NCI-H2029 (cell line): ENCODE measurements around the gene ZNF571.

Experiments used
- DNase-seq: peaks from one replicate; lab custom pipeline; 2025; lab: John Stamatoyannopoulos, UW

Gene ZNF571

DNA sequence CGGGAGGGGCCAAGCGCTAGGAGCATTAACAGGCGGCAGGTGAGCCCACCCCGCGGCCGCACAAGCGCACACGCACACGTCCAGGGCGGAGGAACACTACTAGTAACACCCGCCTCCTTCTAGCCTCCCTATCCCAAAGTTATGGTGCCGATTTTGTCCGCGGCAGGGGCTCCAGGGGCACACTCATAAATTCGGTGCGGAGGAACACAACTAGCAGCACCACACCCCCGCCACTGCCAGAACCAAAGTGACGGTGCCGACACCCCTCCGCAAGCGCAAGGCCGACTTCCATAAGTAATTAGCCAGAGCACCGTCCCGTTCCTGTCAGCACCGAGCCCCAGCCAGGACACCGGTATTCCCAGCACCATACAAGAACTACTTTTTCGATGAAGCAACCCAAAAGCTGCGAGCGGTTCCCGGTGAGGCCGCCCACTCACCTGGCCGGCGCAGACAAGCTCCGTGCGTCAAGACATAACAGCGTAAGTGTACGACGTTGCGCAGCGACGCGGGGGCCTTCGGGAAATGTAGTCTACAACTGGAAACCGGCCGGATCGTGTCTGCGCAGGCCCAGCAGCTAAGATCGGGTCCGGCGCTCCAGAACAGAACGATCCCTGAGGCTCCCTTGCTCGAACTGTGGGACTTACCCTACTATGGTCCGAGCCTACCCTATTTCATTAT, at the start of gene ZNF571, which contains the start of gene ZNF540:
ZNF571 (minus strand) TSS at position 489 of the 678 bp plus-strand sequence. CDS start 8,116 bp downstream, outside the sequence.
ZNF540 (plus strand) TSS at position 573 of the 678 bp plus-strand sequence. CDS start 3,572 bp downstream, outside the sequence.
- peak; percentile 97 for DNase-seq

GRCh38 chr19:37635076-37636056, 40.8 kb upstream of the ZNF571 start:
- DNase-seq, result no peak

- DNase-seq, result peak; percentile 43
These were observed 390 bp upstream of the ZNF571 start for GRCh38 chr19:37594982-37595382.

DNA sequence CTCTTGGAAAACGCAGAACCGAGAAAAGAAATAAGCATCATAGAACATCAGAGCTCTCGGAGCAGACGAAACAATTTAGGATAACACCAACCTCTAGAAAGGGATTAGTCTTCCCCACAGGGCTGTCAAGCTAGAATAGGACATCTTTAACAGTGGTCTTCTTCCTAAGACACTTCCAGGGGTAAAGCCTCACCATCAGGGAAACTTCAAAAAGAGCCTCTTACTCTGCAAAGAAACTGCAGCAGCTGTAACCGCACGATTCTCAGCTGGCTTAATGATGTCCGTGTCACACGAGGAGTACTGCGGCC, 642 bp downstream of the ZNF571 start:
- no peak for DNase-seq

GRCh38 chr19:37583340-37583739, 11.3 kb downstream of the ZNF571 start:
- DNase-seq, result no peak

DNA sequence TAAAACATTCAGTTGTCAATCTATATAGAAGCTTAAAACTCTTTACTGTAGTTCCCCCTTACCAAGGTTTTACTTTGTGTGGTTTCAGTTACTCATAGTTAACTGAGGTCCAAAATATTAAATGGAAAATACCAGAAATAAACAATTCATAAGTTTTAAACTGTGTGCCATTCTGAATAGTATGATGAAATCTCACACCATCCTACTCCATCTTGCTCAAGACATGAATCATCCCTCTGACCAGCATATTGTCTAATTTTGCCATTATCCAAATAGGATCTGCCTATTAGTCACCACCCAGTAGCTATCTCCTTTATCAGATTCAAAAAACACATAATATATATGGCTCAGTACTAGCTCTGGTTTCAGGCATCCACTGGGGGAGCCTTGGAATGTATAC, 22.4 kb downstream of the ZNF571 start:
- no peak for DNase-seq

GRCh38 chr19:37565370-37565669, 29.3 kb downstream of the ZNF571 start:
- DNase-seq, result no peak

DNA sequence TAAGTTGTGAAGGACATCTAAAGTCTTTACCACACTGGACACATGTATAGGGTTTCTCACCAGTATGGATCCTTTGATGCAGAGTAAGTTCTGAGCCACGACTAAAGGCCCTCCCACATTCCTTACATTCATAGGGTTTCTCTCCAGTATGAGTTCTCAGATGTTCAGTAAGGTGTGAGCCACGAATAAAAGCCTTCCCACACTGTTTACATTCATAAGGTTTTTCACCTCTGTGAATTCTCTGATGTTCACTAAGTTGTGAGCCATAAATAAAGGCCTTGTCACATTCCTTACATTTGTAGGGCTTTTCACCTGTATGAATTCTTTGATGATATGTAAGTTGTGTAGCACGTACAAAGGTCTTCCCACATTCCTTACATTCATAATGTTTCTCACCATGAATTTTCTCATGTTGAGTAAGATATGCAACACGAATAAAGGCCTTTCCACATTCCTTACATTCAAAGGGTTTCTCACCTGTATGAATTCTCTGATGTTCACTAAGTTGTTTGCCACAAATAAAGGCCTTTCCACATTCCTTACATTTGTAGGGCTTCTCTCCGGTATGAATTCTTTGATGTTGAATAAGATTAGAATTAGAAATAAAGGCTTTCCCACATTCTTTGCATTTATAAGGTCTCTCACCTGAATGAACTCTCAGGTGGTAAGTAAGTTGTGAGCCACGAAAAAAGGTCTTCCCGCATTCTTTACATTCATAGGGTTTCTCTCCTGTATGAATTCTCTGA, 29.8 kb downstream of the ZNF571 start:
- DNase-seq, result no peak

DNA sequence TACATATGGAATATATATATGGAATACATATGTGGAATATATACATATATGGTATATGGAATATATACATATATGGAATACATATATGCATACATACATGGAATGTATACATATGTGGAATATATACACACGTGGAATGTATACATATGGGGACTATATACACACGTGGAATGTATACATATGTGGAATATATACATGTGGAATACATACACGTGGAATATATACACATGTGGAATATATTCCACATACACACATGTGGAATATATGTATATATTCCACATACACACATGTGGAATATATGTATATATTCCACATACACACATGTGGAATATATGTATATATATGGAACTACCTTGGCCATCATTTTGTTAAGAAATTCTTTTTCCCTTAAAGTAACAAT, 31.1 kb downstream of the ZNF571 start:
- no peak for DNase-seq

GRCh38 chr19:37551129-37551993, 43.2 kb downstream of the ZNF571 start:
- DNase-seq, result no peak

DNA sequence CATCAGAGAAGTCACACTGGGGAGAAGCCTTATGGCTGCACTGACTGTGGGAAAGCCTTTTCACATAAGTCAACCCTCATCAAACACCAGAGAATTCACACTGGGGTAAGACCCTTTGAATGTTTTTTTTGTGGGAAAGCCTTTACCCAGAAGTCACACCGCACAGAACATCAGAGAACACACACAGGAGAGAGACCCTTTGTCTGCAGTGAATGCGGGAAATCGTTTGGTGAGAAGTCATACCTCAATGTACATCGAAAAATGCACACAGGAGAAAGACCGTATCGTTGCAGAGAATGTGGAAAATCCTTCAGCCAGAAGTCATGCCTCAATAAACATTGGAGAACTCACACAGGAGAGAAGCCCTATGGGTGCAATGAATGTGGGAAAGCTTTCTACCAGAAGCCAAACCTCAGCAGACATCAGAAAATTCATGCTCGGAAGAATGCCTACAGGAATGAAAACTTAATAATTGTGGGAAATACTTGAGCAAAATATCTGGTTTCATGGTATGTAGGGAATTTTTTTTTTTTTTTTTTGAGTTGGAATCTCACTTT, 57.1 kb downstream of the ZNF571 start:
- DNase-seq, result no peak

DNA sequence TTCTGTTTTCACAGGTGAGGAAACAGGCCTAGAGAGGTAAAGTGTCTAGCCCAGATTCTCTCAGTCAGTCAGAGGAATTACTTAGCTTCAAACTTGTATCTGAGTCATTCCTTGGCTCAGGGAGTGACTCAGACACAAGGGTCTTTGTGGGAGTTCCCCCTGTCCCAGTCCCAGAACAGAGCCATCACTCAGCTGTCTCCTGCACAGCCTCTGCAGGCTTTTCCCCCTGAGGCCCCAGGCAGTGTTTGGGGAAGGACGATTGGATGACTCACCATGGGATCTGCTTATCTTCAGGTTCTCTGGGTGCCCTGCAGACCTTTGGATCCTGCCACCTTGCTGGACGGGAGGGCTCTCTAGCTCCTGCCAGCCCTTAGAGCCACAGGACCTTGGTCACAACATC, 74.7 kb downstream of the ZNF571 start:
- DNase-seq, result no peak
